Measurements from ENCODE around the gene RASL10B.

DNA sequence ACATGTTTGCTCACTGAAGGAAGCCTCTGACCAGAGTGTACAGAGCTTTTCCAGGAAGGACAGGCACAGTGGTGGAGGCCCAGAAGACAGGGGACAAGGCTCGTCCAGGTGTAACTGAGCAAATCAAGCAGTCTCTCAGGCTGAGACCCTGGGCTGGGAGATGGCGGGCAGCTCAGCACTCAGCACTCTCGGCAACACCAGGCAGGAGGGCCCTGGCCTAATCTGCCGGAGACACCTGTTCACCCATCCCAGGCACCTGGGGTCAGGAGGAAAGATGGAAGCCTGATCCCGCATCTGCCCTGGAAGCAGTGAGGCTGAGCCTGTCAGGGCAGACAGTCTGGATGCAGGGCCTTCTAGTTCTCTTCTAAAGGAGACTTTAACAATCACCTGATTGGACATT, 4.8 kb downstream of the RASL10B start:
- TF ChIP-seq, protein P1, sequence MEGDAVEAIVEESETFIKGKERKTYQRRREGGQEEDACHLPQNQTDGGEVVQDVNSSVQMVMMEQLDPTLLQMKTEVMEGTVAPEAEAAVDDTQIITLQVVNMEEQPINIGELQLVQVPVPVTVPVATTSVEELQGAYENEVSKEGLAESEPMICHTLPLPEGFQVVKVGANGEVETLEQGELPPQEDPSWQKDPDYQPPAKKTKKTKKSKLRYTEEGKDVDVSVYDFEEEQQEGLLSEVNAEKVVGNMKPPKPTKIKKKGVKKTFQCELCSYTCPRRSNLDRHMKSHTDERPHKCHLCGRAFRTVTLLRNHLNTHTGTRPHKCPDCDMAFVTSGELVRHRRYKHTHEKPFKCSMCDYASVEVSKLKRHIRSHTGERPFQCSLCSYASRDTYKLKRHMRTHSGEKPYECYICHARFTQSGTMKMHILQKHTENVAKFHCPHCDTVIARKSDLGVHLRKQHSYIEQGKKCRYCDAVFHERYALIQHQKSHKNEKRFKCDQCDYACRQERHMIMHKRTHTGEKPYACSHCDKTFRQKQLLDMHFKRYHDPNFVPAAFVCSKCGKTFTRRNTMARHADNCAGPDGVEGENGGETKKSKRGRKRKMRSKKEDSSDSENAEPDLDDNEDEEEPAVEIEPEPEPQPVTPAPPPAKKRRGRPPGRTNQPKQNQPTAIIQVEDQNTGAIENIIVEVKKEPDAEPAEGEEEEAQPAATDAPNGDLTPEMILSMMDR (IDR thresholded peaks at IDR 0.05; ENCODE audit: low read depth, low read length): no peak
- no peak for TF ChIP-seq EZH2phosphoT487 (IDR thresholded peaks at IDR 0.05; ENCODE audit: low read depth)

All from OCI-LY3 (cell line).